WERI-Rb-1 (cell line): ENCODE results near the gene PIP5K1B.

Experiments used
- DNase-seq: peaks from one replicate; pipeline ENCODE4 v3.0.0-alpha.2; 2020
- H3K27ac ChIP-seq: fragments of 250-450 bp; sonication (Bioruptor Pico); 2 replicates; pipeline ENCODE4 v1.5.1; 2020; ENCODE audit warnings: mild to moderate bottlenecking, moderate library complexity
- H3K27me3 ChIP-seq: fragments of 250-450 bp; sonication (Bioruptor Pico); 2 replicates; pipeline ENCODE4 v1.5.1; 2021; ENCODE audit warnings: mild to moderate bottlenecking, low read depth, moderate library complexity; ENCODE audit not compliant: insufficient read depth, severe bottlenecking
- H3K36me3 ChIP-seq: fragments of 250-450 bp; sonication (Bioruptor Pico); 2 replicates; pipeline ENCODE4 v1.5.1; 2020; ENCODE audit warnings: mild to moderate bottlenecking, moderate library complexity
- H3K4me3 ChIP-seq: 2 replicates; pipeline ENCODE4 v1.5.1; 2011; ENCODE audit warnings: low read depth, mild to moderate bottlenecking, control low read depth, low read length
- H3K9me3 ChIP-seq: fragments of 250-450 bp; sonication (Bioruptor Pico); 2 replicates; pipeline ENCODE4 v1.5.1; 2021; ENCODE audit warnings: mild to moderate bottlenecking, moderate library complexity; ENCODE audit not compliant: severe bottlenecking
- TF ChIP-seq, protein P1 (sequence below): IDR thresholded peaks from 2 replicates; pipeline ENCODE4 v1.5.1; 2011; ENCODE audit warnings: low read depth, mild to moderate bottlenecking, control low read depth, inconsistent platforms, low read length

The PIP5K1B gene

GRCh38 chr9:68709291-68710110 lies 4.5 kb downstream of the PIP5K1B start:
- TF ChIP-seq, protein P1, sequence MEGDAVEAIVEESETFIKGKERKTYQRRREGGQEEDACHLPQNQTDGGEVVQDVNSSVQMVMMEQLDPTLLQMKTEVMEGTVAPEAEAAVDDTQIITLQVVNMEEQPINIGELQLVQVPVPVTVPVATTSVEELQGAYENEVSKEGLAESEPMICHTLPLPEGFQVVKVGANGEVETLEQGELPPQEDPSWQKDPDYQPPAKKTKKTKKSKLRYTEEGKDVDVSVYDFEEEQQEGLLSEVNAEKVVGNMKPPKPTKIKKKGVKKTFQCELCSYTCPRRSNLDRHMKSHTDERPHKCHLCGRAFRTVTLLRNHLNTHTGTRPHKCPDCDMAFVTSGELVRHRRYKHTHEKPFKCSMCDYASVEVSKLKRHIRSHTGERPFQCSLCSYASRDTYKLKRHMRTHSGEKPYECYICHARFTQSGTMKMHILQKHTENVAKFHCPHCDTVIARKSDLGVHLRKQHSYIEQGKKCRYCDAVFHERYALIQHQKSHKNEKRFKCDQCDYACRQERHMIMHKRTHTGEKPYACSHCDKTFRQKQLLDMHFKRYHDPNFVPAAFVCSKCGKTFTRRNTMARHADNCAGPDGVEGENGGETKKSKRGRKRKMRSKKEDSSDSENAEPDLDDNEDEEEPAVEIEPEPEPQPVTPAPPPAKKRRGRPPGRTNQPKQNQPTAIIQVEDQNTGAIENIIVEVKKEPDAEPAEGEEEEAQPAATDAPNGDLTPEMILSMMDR = no peak
- Histone ChIP-seq H3K36me3 (no peaks in the 10 kb centered on the region), H3K27me3 (peaks cover 65% of the 10 kb centered on the region), H3K27ac (no peak overlapping the region), H3K9me3 (no peaks in the 10 kb centered on the region), H3K4me3 (no peak overlapping the region)
- no peak for DNase-seq

- no peaks in the 10 kb centered on the region for H3K36me3 ChIP-seq
- no peak overlapping the region for H3K4me3 ChIP-seq
- H3K27ac ChIP-seq = no peak overlapping the region
- H3K27me3 ChIP-seq = peaks cover 67% of the 10 kb centered on the region
- DNase-seq = no peak
- TF ChIP-seq, protein P1 = no peak
- no peaks in the 10 kb centered on the region for H3K9me3 ChIP-seq
Measured at GRCh38 chr9:68710111-68710471, 5.1 kb downstream of the PIP5K1B start.

- H3K9me3 ChIP-seq = no peaks in the 10 kb centered on the region
- no peaks in the 10 kb centered on the region for H3K36me3 ChIP-seq
- no peak for DNase-seq
- H3K27me3 ChIP-seq = peaks cover 71% of the 10 kb centered on the region
- TF ChIP-seq, protein P1 = no peak
- H3K27ac ChIP-seq = no peak overlapping the region
- H3K4me3 ChIP-seq = no peak overlapping the region
Measured at GRCh38 chr9:68711281-68711680, 6.2 kb downstream of the PIP5K1B start.

GRCh38 chr9:68711932-68712331 lies 6.9 kb downstream of the PIP5K1B start:
- Histone ChIP-seq H3K4me3 (no peak overlapping the region), H3K36me3 (no peaks in the 10 kb centered on the region), H3K27me3 (peaks cover 71% of the 10 kb centered on the region), H3K9me3 (no peaks in the 10 kb centered on the region), H3K27ac (no peak overlapping the region)
- TF ChIP-seq, protein P1 = no peak
- DNase-seq = no peak

DNA sequence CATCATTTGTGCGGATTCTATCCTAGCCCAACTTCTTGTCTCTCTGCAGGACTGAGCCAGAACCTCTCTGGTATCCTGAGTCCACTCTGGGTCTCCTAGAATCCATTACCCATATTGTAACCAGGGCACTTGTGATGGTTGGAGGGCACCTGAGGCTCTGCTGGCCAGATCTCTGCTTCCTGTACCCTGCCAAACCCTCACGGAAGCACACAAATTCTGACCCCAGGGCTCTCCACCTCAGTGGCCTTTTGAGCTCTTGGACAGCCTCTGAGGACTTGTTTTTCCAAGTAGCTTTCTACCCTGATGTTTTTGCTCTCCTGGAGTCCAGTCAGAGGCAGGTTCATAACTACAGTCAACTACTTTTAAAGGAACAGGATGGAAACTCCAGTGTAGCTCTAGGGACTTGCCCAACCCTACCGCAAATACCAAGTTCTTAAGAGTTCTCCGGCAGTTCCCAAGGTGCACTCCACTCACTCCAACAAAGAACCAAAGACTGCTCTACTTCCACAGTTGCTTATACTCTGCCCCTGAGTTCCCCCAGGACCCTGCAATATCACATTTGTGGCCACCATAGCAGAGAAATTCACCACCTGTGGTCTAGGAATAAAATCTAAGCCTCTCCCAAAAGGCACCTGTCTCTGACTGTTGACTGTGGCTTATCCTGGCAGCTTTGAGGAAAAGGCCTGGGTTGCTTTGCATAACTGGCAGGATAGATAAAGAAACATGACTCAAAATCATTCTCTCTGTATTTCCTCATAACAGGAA lies 9.6 kb downstream of the PIP5K1B start:
- Histone ChIP-seq H3K4me3 (no peak overlapping the region), H3K27ac (no peak overlapping the region), H3K36me3 (no peaks in the 10 kb centered on the region), H3K27me3 (peaks cover 67% of the 10 kb centered on the region), H3K9me3 (no peaks in the 10 kb centered on the region)
- TF ChIP-seq, protein P1 = no peak
- no peak for DNase-seq
